Loucy (cell line): ENCODE data around the gene ABCG4.
"Not testable (repeated sequence)": the region's sequence is repeated elsewhere in the genome, so short reads cannot be mapped to it uniquely, and the experiment has no call there.

Experiments used
- H2AFZ ChIP-seq: fragments of 200-600 bp; sonication (generic); 2 replicates; pipeline ENCODE4 v1.6.0; 2016; ENCODE audit warnings: antibody characterized with exemption, mild to moderate bottlenecking, low read length, moderate library complexity
- H3F3A ChIP-seq: fragments of 200-600 bp; 2 replicates; pipeline ENCODE4 v1.6.0; 2016; ENCODE audit warnings: antibody characterized with exemption, low read depth, mild to moderate bottlenecking
- H3K27me3 ChIP-seq: fragments of 200-600 bp; sonication (generic); 2 replicates; pipeline ENCODE4 v1.6.1; 2014; ENCODE audit warnings: low read length, mild to moderate bottlenecking; ENCODE audit not compliant: insufficient read depth, poor library complexity, severe bottlenecking
- H3K36me3 ChIP-seq: fragments of 200-600 bp; sonication (generic); 2 replicates; pipeline ENCODE4 v1.6.1; 2016; ENCODE audit warnings: low read length; ENCODE audit not compliant: insufficient read depth
- H3K4me1 ChIP-seq: fragments of 200-600 bp; sonication (generic); 2 replicates; pipeline ENCODE4 v1.5.1; 2014; ENCODE audit warnings: low read length, mild to moderate bottlenecking; ENCODE audit not compliant: insufficient read depth, poor library complexity, severe bottlenecking
- H3K4me2 ChIP-seq: fragments of 200-600 bp; sonication (generic); 2 replicates; pipeline ENCODE4 v1.6.0; 2014; ENCODE audit warnings: antibody characterized with exemption, low read length, low read depth, mild to moderate bottlenecking; ENCODE audit not compliant: poor library complexity, severe bottlenecking
- H3K4me3 ChIP-seq: fragments of 200-600 bp; sonication (generic); 2 replicates; pipeline ENCODE4 v1.5.1; 2014; ENCODE audit warnings: low read length, mild to moderate bottlenecking, mixed read lengths; ENCODE audit not compliant: poor library complexity, severe bottlenecking
- H3K79me2 ChIP-seq: fragments of 200-600 bp; sonication (generic); 2 replicates; pipeline ENCODE4 v1.6.1; 2014; ENCODE audit warnings: low read length; ENCODE audit not compliant: insufficient read depth
- H3K9ac ChIP-seq: fragments of 200-600 bp; sonication (generic); 2 replicates; pipeline ENCODE4 v1.6.0; 2014; ENCODE audit warnings: mild to moderate bottlenecking, low read depth, low read length, moderate library complexity; ENCODE audit not compliant: poor library complexity, severe bottlenecking
- H3K9me2 ChIP-seq: fragments of 200-600 bp; sonication (generic); replicated peaks from 2 replicates; pipeline ENCODE4 v1.6.1; 2016; ENCODE audit warnings: low read depth, low read length, mixed read lengths
- H3K9me3 ChIP-seq: fragments of 200-600 bp; sonication (generic); 2 replicates; pipeline ENCODE4 v1.6.1; 2014; ENCODE audit warnings: mild to moderate bottlenecking, antibody characterized with exemption, low read length, low read depth; ENCODE audit not compliant: insufficient read depth
- H4K20me1 ChIP-seq: fragments of 200-600 bp; sonication (generic); 2 replicates; pipeline ENCODE4 v1.6.0; 2014; ENCODE audit warnings: antibody characterized with exemption, low read length, mild to moderate bottlenecking; ENCODE audit not compliant: insufficient read depth, poor library complexity, severe bottlenecking
- CTCF ChIP-seq: fragments of 200-600 bp; sonication (generic); conservative IDR thresholded peaks from 2 replicates; pipeline ENCODE4 v1.5.1; 2014; ENCODE audit warnings: mild to moderate bottlenecking, antibody characterized with exemption, low read length
- EZH2phosphoT487 ChIP-seq: fragments of 200-600 bp; IDR thresholded peaks from 2 replicates; pipeline ENCODE4 v1.6.1; 2018; ENCODE audit warnings: antibody characterized with exemption, mild to moderate bottlenecking, moderate library complexity, borderline replicate concordance

ABCG4 gene

GRCh38 chr11:119100994-119101758 lies 47.7 kb upstream of the ABCG4 start:
- Histone ChIP-seq H3K4me1 (peaks cover 24% of the 10 kb centered on the region), H3K9me3 (no peaks in the 10 kb centered on the region), H3K4me3 (peak overlapping the region; percentile 88), H3K9ac (peak overlapping the region; percentile 84), H3K27me3 (no peaks in the 10 kb centered on the region), H3K36me3 (peaks cover 19% of the 10 kb centered on the region; the same call in 1 of the 2 replicates), H3K9me2 (no peaks in the 10 kb centered on the region), H3F3A (no peaks in the 10 kb centered on the region), H3K4me2 (peak overlapping the region; percentile 99), H3K79me2 (peaks cover 51% of the 10 kb centered on the region), H4K20me1 (no peaks in the 10 kb centered on the region), H2AFZ (peak overlapping the region; percentile 91)
- no peak for TF ChIP-seq CTCF

DNA sequence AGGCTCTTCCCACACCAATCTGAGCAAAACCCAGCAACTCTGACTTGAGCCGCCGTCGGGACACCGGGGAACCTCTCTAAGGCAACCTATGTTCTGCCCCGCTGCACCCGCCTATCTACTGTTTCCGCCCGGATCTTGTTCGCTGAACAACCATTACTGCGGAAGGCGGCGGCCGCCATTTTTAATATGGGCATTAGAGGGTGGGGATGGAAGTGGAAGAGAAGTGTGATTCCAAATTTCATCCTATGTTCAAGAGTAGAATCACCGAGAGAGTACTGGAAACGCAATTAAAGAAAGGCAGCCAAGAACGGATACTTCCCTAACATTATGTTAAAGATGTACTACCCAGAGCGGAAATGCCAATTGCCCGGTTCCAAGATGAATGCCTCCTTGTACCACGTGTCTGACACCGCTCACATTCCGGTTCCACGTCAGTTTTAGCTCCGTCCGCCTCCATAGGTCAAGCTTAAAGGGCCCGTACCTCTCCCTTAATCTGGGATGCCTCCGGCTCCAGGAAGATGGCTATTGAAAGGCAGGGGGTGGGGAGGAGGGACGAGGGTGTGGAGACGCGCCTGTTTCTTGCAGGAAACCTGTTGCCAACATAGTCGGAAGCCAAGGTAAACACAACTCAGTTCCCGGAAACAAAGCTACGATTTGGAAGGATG lies 47.0 kb upstream of the ABCG4 start, which contains the start of gene DPAGT1:
DPAGT1 (minus strand) TSS at position 95 of the 665 bp plus-strand sequence. CDS start 198 bp downstream, outside the sequence.
- Histone ChIP-seq H3K9me2 (no peaks in the 10 kb centered on the region), H2AFZ (peak within 1 kb of the TSS; percentile 91), H3K4me1 (peaks cover 31% of the 10 kb centered on the region), H3K9ac (peak within 1 kb of the TSS; percentile 84), H3K4me3 (peak within 1 kb of the TSS; percentile 88), H3K79me2 (peaks cover 49% of the 10 kb centered on the region), H3K9me3 (no peaks in the 10 kb centered on the region), H3F3A (no peaks in the 10 kb centered on the region), H4K20me1 (no peaks in the 10 kb centered on the region), H3K27me3 (no peaks in the 10 kb centered on the region), H3K36me3 (peaks cover 16% of the 10 kb centered on the region; the same call in 1 of the 2 replicates), H3K4me2 (peak within 1 kb of the TSS; percentile 99)
- TF ChIP-seq EZH2phosphoT487 (no peak), CTCF (no peak)

DNA sequence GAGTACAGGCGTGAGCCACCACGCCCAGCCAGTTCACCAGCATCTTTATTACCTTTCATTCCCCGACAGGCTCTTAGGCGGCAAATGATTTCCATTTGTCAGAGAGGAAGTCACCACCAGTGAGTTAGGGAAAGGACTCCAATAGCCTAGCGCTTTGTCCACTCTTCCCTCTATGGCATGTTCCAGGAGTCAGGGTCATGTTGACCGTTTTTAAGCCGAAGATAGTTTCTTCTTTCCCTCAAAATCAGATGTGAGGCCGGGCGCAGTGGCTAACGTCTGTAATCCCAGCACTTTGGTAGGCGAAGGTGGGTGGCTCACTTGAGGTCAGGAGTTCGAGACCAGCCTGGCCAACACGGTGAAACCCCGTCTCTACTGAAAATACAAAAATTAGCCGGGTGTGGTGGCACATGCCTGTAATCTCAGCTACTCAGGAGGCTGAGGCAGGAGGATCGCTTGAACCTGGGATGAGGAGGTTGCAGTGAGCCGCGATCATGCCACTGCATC lies 45.6 kb upstream of the ABCG4 start:
- H3K36me3 ChIP-seq, H2AFZ ChIP-seq, H4K20me1 ChIP-seq, H3K27me3 ChIP-seq, H3K9me2 ChIP-seq, H3K9me3 ChIP-seq, H3F3A ChIP-seq: not testable (repeated sequence)
- Histone ChIP-seq H3K4me1 (peaks cover 34% of the 10 kb centered on the region), H3K79me2 (peaks cover 47% of the 10 kb centered on the region), H3K4me2 (peak overlapping the region; percentile 99), H3K4me3 (peak overlapping the region; percentile 88), H3K9ac (peak overlapping the region; percentile 84)
